Calu3 (cell line): ENCODE data around the gene NRM. TPM values are rescaled to one million over a fixed set of nuclear protein-coding genes. Genes with fewer than 3 reads are reported as not detected.

Experiments
- BruUV-seq: library from RNA; stranded (reverse); fragments of 400-500 nt; replicated peaks from 2 replicates; lab custom pipeline; 2021; lab: Mats Ljungman, UMichigan
- CTCF ChIA-PET: fragments of 300-600 bp; sonication (Branson Sonifier 250); formaldehyde crosslinking; loops from one replicate; lab custom pipeline; 2022; ENCODE audit warnings: antibody characterized with exemption; lab: Charles Lee
- DNase-seq: peaks from one replicate; pipeline ENCODE4 v3.0.0; 2022
- H3K27ac Mint-ChIP-seq: one replicate; pipeline ENCODE4 v1.8.0; 2022; ENCODE audit warnings: mixed read lengths; ENCODE audit not compliant: unreplicated experiment
- H3K27me3 Mint-ChIP-seq: one replicate; pipeline ENCODE4 v1.8.0; 2022; ENCODE audit warnings: mixed read lengths; ENCODE audit not compliant: unreplicated experiment
- H3K36me3 Mint-ChIP-seq: one replicate; pipeline ENCODE4 v1.8.0; 2022; ENCODE audit warnings: mild to moderate bottlenecking, moderate library complexity, mixed read lengths; ENCODE audit not compliant: insufficient read depth, unreplicated experiment
- H3K4me1 Mint-ChIP-seq: one replicate; pipeline ENCODE4 v1.8.0; 2022; ENCODE audit warnings: mild to moderate bottlenecking, low read depth, mixed read lengths; ENCODE audit not compliant: unreplicated experiment
- H3K4me3 Mint-ChIP-seq: one replicate; pipeline ENCODE4 v1.8.0; 2022; ENCODE audit warnings: mild to moderate bottlenecking, low read depth, moderate library complexity, mixed read lengths; ENCODE audit not compliant: unreplicated experiment
- H3K9me3 Mint-ChIP-seq: one replicate; pipeline ENCODE4 v1.8.0; 2022; ENCODE audit warnings: low read depth, mixed read lengths; ENCODE audit not compliant: unreplicated experiment
- intact Hi-C: fragments of 100-400 bp; cut with micrococcal nuclease; formaldehyde crosslinking; loops from one replicate; pipeline ENCODE4 v1.10.0; 2022; ENCODE audit not compliant: unreplicated experiment
- total RNA-seq: library from RNA; stranded (reverse); gene quantifications from 2 replicates; pipeline ENCODE4 v1.2.3, GENCODE V29; 2022
- TF ChIP-seq, protein P1 (sequence below): fragments of 200-600 bp; IDR thresholded peaks from one replicate; pipeline ENCODE4 v1.8.0; 2022; ENCODE audit warnings: antibody characterized with exemption; ENCODE audit not compliant: unreplicated experiment

The NRM gene
- total RNA-seq, 1 experiment from 2014 or later: 30.2 TPM

DNA sequence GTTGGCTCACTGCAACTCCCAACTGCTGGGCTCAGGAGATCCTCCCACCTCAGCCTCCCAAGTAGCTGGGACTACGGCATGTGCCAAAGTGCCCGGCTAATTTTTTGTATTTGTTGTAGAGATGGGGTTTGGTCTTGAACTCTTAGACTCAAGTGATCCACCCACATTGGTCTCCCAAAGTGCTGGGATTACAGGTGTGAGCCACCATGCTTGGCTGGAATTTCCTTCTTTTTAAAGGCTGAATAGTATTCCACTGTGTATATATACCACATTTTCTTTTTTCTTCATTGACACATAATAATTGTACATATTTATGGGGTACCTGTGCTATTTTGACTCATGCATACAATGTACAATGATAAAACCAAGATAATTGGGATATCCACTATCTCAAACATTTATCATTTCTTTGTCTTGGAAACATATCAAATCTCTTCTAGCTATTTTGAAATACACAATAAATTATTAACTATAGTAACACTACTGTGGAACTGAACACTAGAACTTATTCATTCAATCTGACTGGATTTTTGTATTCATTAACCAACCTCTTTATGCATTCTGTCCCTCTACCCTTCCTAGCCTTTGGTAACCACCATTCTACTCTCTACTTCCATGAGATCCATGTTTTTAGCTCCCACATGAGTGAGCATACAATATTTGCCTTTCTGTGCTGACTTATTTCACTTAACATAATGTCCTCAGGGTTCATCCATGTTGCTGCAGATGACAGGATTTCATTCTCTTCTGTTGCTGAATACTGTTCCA is 18.5 kb upstream of the NRM start:
- Mint-ChIP-seq H3K27ac (peak overlapping the region; percentile 38), H3K36me3 (peaks cover 49% of the 10 kb centered on the region), H3K27me3 (no peaks in the 10 kb centered on the region), H3K9me3 (no peaks in the 10 kb centered on the region), H3K4me1 (peaks cover 50% of the 10 kb centered on the region), H3K4me3 (no peak overlapping the region)
- CTCF ChIA-PET: interaction anchor here (0.6 to 1.2 kb wide), 6 partner anchors 8 to 205 kb away, joined by 3 to 4 read pairs (median 3); partner anchors contain the start of genes MDC1 and VARS2
- intact Hi-C loops: loop anchor here (2.0 kb wide), 1 partner anchor 14 kb away; no protein-coding TSS in a partner anchor
- TF ChIP-seq, protein P1, sequence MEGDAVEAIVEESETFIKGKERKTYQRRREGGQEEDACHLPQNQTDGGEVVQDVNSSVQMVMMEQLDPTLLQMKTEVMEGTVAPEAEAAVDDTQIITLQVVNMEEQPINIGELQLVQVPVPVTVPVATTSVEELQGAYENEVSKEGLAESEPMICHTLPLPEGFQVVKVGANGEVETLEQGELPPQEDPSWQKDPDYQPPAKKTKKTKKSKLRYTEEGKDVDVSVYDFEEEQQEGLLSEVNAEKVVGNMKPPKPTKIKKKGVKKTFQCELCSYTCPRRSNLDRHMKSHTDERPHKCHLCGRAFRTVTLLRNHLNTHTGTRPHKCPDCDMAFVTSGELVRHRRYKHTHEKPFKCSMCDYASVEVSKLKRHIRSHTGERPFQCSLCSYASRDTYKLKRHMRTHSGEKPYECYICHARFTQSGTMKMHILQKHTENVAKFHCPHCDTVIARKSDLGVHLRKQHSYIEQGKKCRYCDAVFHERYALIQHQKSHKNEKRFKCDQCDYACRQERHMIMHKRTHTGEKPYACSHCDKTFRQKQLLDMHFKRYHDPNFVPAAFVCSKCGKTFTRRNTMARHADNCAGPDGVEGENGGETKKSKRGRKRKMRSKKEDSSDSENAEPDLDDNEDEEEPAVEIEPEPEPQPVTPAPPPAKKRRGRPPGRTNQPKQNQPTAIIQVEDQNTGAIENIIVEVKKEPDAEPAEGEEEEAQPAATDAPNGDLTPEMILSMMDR: no peak
- DNase-seq: no peak
- no TSS peak for BruUV-seq

DNA sequence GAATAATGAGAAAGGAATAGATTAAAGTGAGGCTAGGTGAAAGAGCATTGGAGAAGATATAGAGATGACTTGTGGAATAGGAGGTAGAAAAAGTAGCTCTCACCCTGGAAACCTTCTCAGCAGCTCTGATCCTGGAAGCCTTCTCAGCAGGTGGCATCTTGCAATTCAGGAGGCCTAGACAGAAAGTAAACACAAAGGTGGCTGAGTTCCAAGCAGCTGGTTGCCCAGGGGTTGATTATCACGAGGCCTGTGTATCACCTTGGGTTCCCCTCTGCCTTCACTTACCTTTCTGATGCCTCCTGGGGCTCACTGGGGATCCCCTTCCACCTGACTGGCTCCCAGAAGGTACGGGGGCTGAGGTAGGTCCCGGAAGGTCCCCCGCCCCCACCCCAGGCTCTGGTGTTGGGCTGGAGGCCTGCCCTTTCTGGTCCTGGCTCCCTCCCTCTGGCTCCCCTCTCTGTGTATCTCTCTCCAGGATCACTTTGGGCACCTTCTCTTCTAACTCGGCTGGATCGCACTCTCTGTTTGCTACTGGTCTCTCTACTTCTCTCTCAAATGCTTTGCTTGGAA is 16.6 kb upstream of the NRM start:
- Mint-ChIP-seq H3K27ac (peak overlapping the region; percentile 4), H3K36me3 (peaks cover 58% of the 10 kb centered on the region), H3K9me3 (no peaks in the 10 kb centered on the region), H3K27me3 (no peaks in the 10 kb centered on the region), H3K4me1 (peaks cover 44% of the 10 kb centered on the region), H3K4me3 (peak overlapping the region; percentile 3)
- CTCF ChIA-PET: interaction anchor here (1.1 to 1.6 kb wide), 5 partner anchors 10 to 28 kb away, joined by 4 to 5 read pairs (median 4); partner anchors contain the start of gene MDC1
- intact Hi-C loops: no loop called here
- BruUV-seq: no TSS peak
- TF ChIP-seq, protein P1: no peak
- DNase-seq: peak; percentile 56

- no peaks in the 10 kb centered on the region for H3K27me3 Mint-ChIP-seq
- no peak overlapping the region for H3K27ac Mint-ChIP-seq
- intact Hi-C loops: no loop called here
- peaks cover 34% of the 10 kb centered on the region for H3K4me1 Mint-ChIP-seq
- no peaks in the 10 kb centered on the region for H3K9me3 Mint-ChIP-seq
- peaks cover 57% of the 10 kb centered on the region for H3K36me3 Mint-ChIP-seq
- CTCF ChIA-PET: interaction anchor here (0.6 kb wide), 1 partner anchor 59 kb away, joined by 4 read pairs; no protein-coding TSS in a partner anchor
- DNase-seq: no peak
- BruUV-seq: no TSS peak
- TF ChIP-seq, protein P1: no peak
- no peak overlapping the region for H3K4me3 Mint-ChIP-seq
Measured at GRCh38 chr6:30705620-30706019, 14.8 kb upstream of the NRM start.

GRCh38 chr6:30703821-30704220 is 13.0 kb upstream of the NRM start:
- Mint-ChIP-seq H3K9me3 (no peaks in the 10 kb centered on the region), H3K4me3 (no peak overlapping the region), H3K27me3 (no peaks in the 10 kb centered on the region), H3K36me3 (peaks cover 53% of the 10 kb centered on the region), H3K27ac (no peak overlapping the region), H3K4me1 (peaks cover 23% of the 10 kb centered on the region)
- intact Hi-C loops: no loop called here
- BruUV-seq: no TSS peak
- CTCF ChIA-PET: interaction anchor here (1.1 kb wide), 1 partner anchor 14 kb away, joined by 5 read pairs; the partner anchor contains the start of gene MDC1
- no peak for DNase-seq
- TF ChIP-seq, protein P1: no peak
